Esophagus muscularis mucosa (tissue), 3 donors: Measurements from ENCODE around the gene WT1.

Experiments used
- CTCF ChIP-seq, 3 experiments: fragments of 200-600 bp in 2 of 3; fragments of 450-650 bp in 1 of 3; sonication (generic) in 2 of 3; IDR thresholded peaks; one replicate each; pipeline ENCODE4 v1.5.1; 2017 to 2019; ENCODE audit warnings: antibody characterized with exemption in 3 of 3, mild to moderate bottlenecking in 2 of 3, moderate library complexity in 1 of 3
- POLR2A ChIP-seq: fragments of 450-650 bp; IDR thresholded peaks from one replicate; pipeline ENCODE4 v1.6.1; 2017; ENCODE audit warnings: antibody characterized with exemption, moderate library complexity, mild to moderate bottlenecking, low read depth
- POLR2AphosphoS5 ChIP-seq, 2 donors: sonication (generic); formaldehyde crosslinking; IDR thresholded peaks; one replicate each; pipeline ENCODE4 v1.6.1; 2017; ENCODE audit warnings: antibody characterized with exemption in 2 of 2

- no peak for TF ChIP-seq CTCF (IDR thresholded peaks at IDR 0.05)
- no peak for TF ChIP-seq POLR2A
- no peak for TF ChIP-seq POLR2AphosphoS5 (IDR thresholded peaks at IDR 0.05)
Observed at GRCh38 chr11:32426819-32427615, 8.3 kb downstream of the WT1 start.
